H1 (cell line): ENCODE measurements around the gene ENDOU. TPM values are rescaled to one million over a fixed set of nuclear protein-coding genes. Genes with fewer than 3 reads are reported as not detected.

ENCODE experiments used
- CTCF ChIA-PET: fragments of 300-600 bp; sonication (Branson Sonifier 250); formaldehyde crosslinking; loops from one replicate; lab custom pipeline; 2021; ENCODE audit not compliant: partially characterized antibody; lab: Charles Lee
- POLR2A ChIA-PET: fragments of 300-600 bp; sonication (Branson Sonifier 250); formaldehyde crosslinking; loops from one replicate; lab custom pipeline; 2021; ENCODE audit warnings: inconsistent platforms; ENCODE audit not compliant: partially characterized antibody; lab: Charles Lee
- DNase-seq, 2 experiments: peaks; one replicate each; pipeline versions ENCODE4 v3.0.0 to v3.0.0-alpha.2; 2010 to 2022; ENCODE audit warnings: low spot score in 2 of 2, low read depth in 1 of 2, mixed read lengths in 1 of 2
- FAIRE-seq: peaks from 2 replicates; lab custom pipeline; 2011; peaks lifted over from hg19 to GRCh38; lab: Jason Lieb, UNC
- H2AFZ ChIP-seq: 2 replicates; pipeline ENCODE4 v1.8.1; 2012; ENCODE audit warnings: low read length, inconsistent platforms
- H2AK5ac ChIP-seq: 2 replicates; pipeline ENCODE4 v1.6.1; 2013; ENCODE audit warnings: low read depth, low read length
- H2BK120ac ChIP-seq: replicated peaks from 2 replicates; pipeline ENCODE3; 2013; ENCODE audit warnings: low read depth, low read length, inconsistent platforms
- H2BK12ac ChIP-seq: 2 replicates; pipeline ENCODE4 v1.6.1; 2013; ENCODE audit warnings: low read depth, low read length
- H2BK15ac ChIP-seq: 2 replicates; pipeline ENCODE4 v1.6.1; 2013; ENCODE audit warnings: low read length
- H2BK20ac ChIP-seq: 2 replicates; pipeline ENCODE4 v1.6.1; 2013; ENCODE audit warnings: low read length
- H2BK5ac ChIP-seq: 2 replicates; pipeline ENCODE4 v1.6.1; 2013; ENCODE audit warnings: low read depth, low read length
- H3K14ac ChIP-seq: 2 replicates; pipeline ENCODE4 v1.6.1; 2013; ENCODE audit warnings: inconsistent platforms; ENCODE audit not compliant: insufficient read length
- H3K18ac ChIP-seq: 2 replicates; pipeline ENCODE4 v1.6.1; 2013; ENCODE audit warnings: low read length; ENCODE audit errors: extremely low read depth
- H3K23ac ChIP-seq: 2 replicates; pipeline ENCODE4 v1.6.1; 2013; ENCODE audit warnings: inconsistent platforms; ENCODE audit not compliant: insufficient read length
- H3K23me2 ChIP-seq: 2 replicates; pipeline ENCODE4 v1.6.1; 2013; ENCODE audit warnings: low read depth, low read length
- H3K27ac ChIP-seq: 2 replicates; pipeline ENCODE4 v1.6.1; 2011; ENCODE audit warnings: low read depth, low read length, inconsistent platforms
- H3K27me3 ChIP-seq, 4 experiments: replicated peaks in 1 of 4; 1 replicate in 1 of 4; 2 replicates in 3 of 4; pipeline versions ENCODE4 v1.6.1 to v1.8.1; 2011 to 2013; ENCODE audit warnings: low read length in 3 of 4, mild to moderate bottlenecking in 3 of 4, inconsistent platforms in 2 of 4, mixed read lengths in 2 of 4, moderate library complexity in 1 of 4; ENCODE audit not compliant: control insufficient read depth in 3 of 4, insufficient read depth in 3 of 4; ENCODE audit errors: extremely low read depth in 1 of 4
- H3K36me3 ChIP-seq, 4 experiments: 2 replicates each; pipeline versions ENCODE4 v1.6.1 to v1.8.1; 2011 to 2013; ENCODE audit warnings: mild to moderate bottlenecking in 4 of 4, low read length in 3 of 4, moderate library complexity in 2 of 4, control low read depth in 1 of 4, inconsistent platforms in 1 of 4; ENCODE audit not compliant: insufficient read depth in 4 of 4, control insufficient read depth in 2 of 4
- H3K4ac ChIP-seq: replicated peaks from 2 replicates; pipeline ENCODE3; 2013; ENCODE audit warnings: low read length, low read depth, mixed read lengths, inconsistent platforms; ENCODE audit not compliant: insufficient read length
- H3K4me1 ChIP-seq, 4 experiments: replicated peaks in 1 of 4; 1 replicate in 1 of 4; 2 replicates in 3 of 4; pipeline versions ENCODE4 v1.6.1 to v1.8.1; 2011 to 2013; ENCODE audit warnings: low read length in 3 of 4, inconsistent platforms in 2 of 4, mixed read lengths in 1 of 4; ENCODE audit not compliant: insufficient read depth in 4 of 4, control insufficient read depth in 3 of 4
- H3K4me2 ChIP-seq, 2 experiments: 2 replicates each; pipeline versions ENCODE4 v1.6.1 to v1.8.1; 2011 to 2013; ENCODE audit warnings: low read depth in 2 of 2, low read length in 2 of 2, control low read depth in 1 of 2, inconsistent platforms in 1 of 2, mild to moderate bottlenecking in 1 of 2; ENCODE audit not compliant: insufficient read depth in 1 of 2
- H3K4me3 ChIP-seq, 4 experiments: fragments of 200-600, 300-600 bp in 1 of 4; sonication (generic), shearing (Covaris generic), sonication (Bioruptor Twin) in 1 of 4; 2 replicates each; pipeline versions ENCODE4 v1.5.1 to v1.8.1; 2011 to 2016; ENCODE audit warnings: low read length in 4 of 4, low read depth in 3 of 4, control low read depth in 2 of 4, inconsistent platforms in 2 of 4, mild to moderate bottlenecking in 2 of 4, mixed read lengths in 1 of 4, moderate library complexity in 1 of 4; ENCODE audit not compliant: insufficient read depth in 2 of 4; ENCODE audit errors: extremely low read depth in 1 of 4
- H3K56ac ChIP-seq: replicated peaks from 2 replicates; pipeline ENCODE3; 2013; ENCODE audit warnings: low read depth, mild to moderate bottlenecking, mixed read lengths, low read length, inconsistent platforms; ENCODE audit not compliant: insufficient read length
- H3K79me1 ChIP-seq: 2 replicates; pipeline ENCODE4 v1.6.1; 2013; ENCODE audit warnings: low read depth, low read length, control low read depth
- H3K79me2 ChIP-seq, 2 experiments: 2 replicates each; pipeline versions ENCODE4 v1.6.1 to v1.8.1; 2012 to 2013; ENCODE audit warnings: low read length in 2 of 2, mild to moderate bottlenecking in 2 of 2, inconsistent platforms in 1 of 2; ENCODE audit not compliant: insufficient read depth in 2 of 2, control insufficient read depth in 1 of 2
- H3K9ac ChIP-seq, 4 experiments: replicated peaks in 1 of 4; 1 replicate in 1 of 4; 2 replicates in 3 of 4; pipeline versions ENCODE4 v1.6.1 to v1.8.1; 2011 to 2013; ENCODE audit warnings: low read depth in 3 of 4, low read length in 3 of 4, control low read depth in 2 of 4, mild to moderate bottlenecking in 2 of 4, moderate library complexity in 2 of 4, inconsistent platforms in 1 of 4; ENCODE audit errors: extremely low read depth in 1 of 4
- H3K9me3 ChIP-seq, 2 experiments: 2 replicates each; pipeline versions ENCODE4 v1.6.1 to v1.8.1; 2012 to 2013; ENCODE audit warnings: mild to moderate bottlenecking in 2 of 2, moderate library complexity in 2 of 2, control low read depth in 1 of 2, inconsistent platforms in 1 of 2, low read depth in 1 of 2, low read length in 1 of 2, mixed read lengths in 1 of 2; ENCODE audit not compliant: insufficient read depth in 2 of 2
- H4K20me1 ChIP-seq, 2 experiments: replicated peaks in 1 of 2; 2 replicates each; pipeline versions ENCODE3 to v1.8.1; 2011 to 2013; ENCODE audit warnings: inconsistent platforms in 2 of 2, low read length in 2 of 2, mild to moderate bottlenecking in 1 of 2; ENCODE audit not compliant: insufficient read depth in 2 of 2, control insufficient read depth in 1 of 2
- H4K5ac ChIP-seq: 2 replicates; pipeline ENCODE4 v1.6.1; 2013; ENCODE audit warnings: low read length, low read depth, mixed read lengths, inconsistent platforms; ENCODE audit not compliant: insufficient read length
- H4K8ac ChIP-seq: 2 replicates; pipeline ENCODE4 v1.8.0; 2013; ENCODE audit warnings: mild to moderate bottlenecking, moderate library complexity, low read length, inconsistent platforms; ENCODE audit not compliant: insufficient read depth; ENCODE audit errors: extremely low read depth
- H4K91ac ChIP-seq: replicated peaks from 2 replicates; pipeline ENCODE3; 2013; ENCODE audit warnings: low read length, mixed read lengths, inconsistent platforms; ENCODE audit not compliant: insufficient read length
- POLR2AphosphoS5 ChIP-seq: IDR thresholded peaks from 2 replicates; pipeline ENCODE4 v1.6.1; 2011; ENCODE audit warnings: low read depth, low read length
- RBBP5 ChIP-seq: IDR thresholded peaks from 2 replicates; pipeline ENCODE4 v1.7.1; 2012; ENCODE audit warnings: low read depth, mild to moderate bottlenecking, inconsistent platforms, low read length, moderate library complexity, borderline replicate concordance
- SIX5 ChIP-seq: IDR thresholded peaks from 2 replicates; pipeline ENCODE4 v1.6.1; 2011; ENCODE audit warnings: mild to moderate bottlenecking, low read depth, low read length
- SP1 ChIP-seq: IDR thresholded peaks from 2 replicates; pipeline ENCODE4 v1.6.1; 2011; ENCODE audit warnings: low read depth, low read length
- SRF ChIP-seq: IDR thresholded peaks from 2 replicates; pipeline ENCODE4 v1.6.1; 2011; ENCODE audit warnings: mild to moderate bottlenecking, low read depth, low read length, moderate library complexity
- WGBS, 2 experiments: shearing (Covaris generic) in 1 of 2; methylation state at CpG; one replicate each; pipeline versions ENCODE4 v1.1.6 to v1.1.7; 2013 to 2015; ENCODE audit warnings: low lambda C conversion rate in 2 of 2, mixed read lengths in 2 of 2, inconsistent platforms in 1 of 2, low coverage in 1 of 2, missing lambda C conversion rate in 1 of 2; ENCODE audit not compliant: insufficient replicate concordance in 2 of 2, insufficient coverage in 1 of 2, insufficient read length in 1 of 2; ENCODE audit errors: extremely low coverage in 1 of 2, missing lambda C conversion rate in 1 of 2; 5-methylcytosine and 5-hydroxymethylcytosine counted together
- polyA plus RNA-seq, 7 experiments: library from polyadenylated mRNA; depleted of rRNA in 3 of 7; stranded (reverse) in 5 of 7; unstranded in 2 of 7; fragments of >200 nt in 5 of 7; fragments of 200-250 nt in 2 of 7; gene quantifications; 1 replicate in 5 of 7; 2 replicates in 1 of 7; 4 replicates in 1 of 7; pipeline versions ENCODE4 v1.2.1 to v1.2.3, GENCODE V29; 2011 to 2013; ENCODE audit warnings: missing spikeins in 2 of 7, mixed read lengths in 2 of 7
- total RNA-seq: library from RNA; stranded (reverse); fragmentation: NEBNext Ultra II Directional; extraction: Animal tissue kit (Norgen Biotek cat#: 25700); gene quantifications from 2 replicates; pipeline ENCODE4 v1.2.1, GENCODE V29; 2021
- TF ChIP-seq, protein P1 (sequence below): IDR thresholded peaks from 2 replicates; pipeline ENCODE4 v1.6.1; 2012; ENCODE audit warnings: inconsistent platforms

The ENDOU gene
- total and polyA plus RNA-seq, 2 of the 8 experiments (the other 6 are each of a cell fraction or from before 2014, with no cell fraction given): not detected

DNA sequence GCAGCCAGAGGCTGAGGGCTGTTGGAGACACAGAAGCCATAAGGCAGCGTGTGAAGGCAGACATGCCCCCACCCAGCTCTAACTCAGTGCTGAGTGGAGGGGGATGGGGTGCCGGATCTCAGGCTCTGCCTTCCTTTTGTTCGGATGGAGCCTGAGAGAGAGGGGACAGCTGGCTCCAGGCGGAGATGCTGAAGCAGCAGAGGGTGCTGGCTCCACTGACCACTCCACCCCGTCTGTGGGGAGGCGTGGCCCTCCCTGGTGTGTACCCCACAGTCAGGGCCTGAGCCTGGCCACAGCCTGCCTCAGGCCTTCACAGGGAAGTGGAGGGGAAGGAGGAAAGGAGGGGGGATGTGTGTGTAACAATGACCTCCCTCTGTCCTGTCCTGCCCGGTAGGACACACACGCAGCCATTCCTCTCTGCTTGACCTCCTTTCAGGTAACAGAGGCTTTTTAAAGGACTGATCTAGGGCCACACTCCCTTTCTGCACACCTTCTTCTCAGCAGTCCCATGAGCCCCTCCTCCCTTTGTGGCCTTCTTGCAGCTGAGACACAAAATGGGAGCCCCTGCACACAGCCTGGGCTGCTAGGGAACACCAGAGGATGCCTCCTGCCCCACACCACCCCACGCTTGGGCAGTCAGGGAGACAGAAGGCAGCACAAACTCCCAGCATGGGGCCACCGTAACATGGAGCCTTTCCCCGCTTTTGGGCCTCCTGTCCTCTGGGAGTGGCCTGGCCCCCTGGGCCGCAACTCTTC, 9.6 kb upstream of the ENDOU start:
- Histone ChIP-seq H2BK120ac (no peak overlapping the region), H2BK20ac (peak overlapping the region; percentile 8; the same call in 1 of the 2 replicates), H2AK5ac (peak overlapping the region; percentile 26; the same call in 1 of the 2 replicates), H3K23ac (no peak overlapping the region), H3K79me2 (no peaks in the 10 kb centered on the region), H4K5ac (no peak overlapping the region), H2AFZ (peak overlapping the region; percentile 45; the same call in 1 of the 2 replicates), H3K23me2 (no peaks in the 10 kb centered on the region), H3K9me3 (no peaks in the 10 kb centered on the region), H3K9ac (peak overlapping the region in 2 of 4 experiments; percentile 6 to 30; a peak in 2 of 7 replicates), H2BK12ac (peak overlapping the region; percentile 92; the same call in 1 of the 2 replicates), H3K4ac (peak overlapping the region; percentile 28), H3K36me3 (no peaks in the 10 kb centered on the region), H3K27ac (no peak overlapping the region; the same call in 1 of the 2 replicates), H2BK5ac (peak overlapping the region; percentile 85), H2BK15ac (peak overlapping the region; percentile 88; the same call in 1 of the 2 replicates), H3K4me1 (peaks cover 3 to 19% (median 11%) of the 10 kb centered on the region in 4 experiments), H3K14ac (peak overlapping the region; percentile 89), H4K20me1 (no peaks in the 10 kb centered on the region), H3K27me3 (peaks cover 0 to 2% (median 0%) of the 10 kb centered on the region in 4 experiments; a peak in 1 of 7 replicates), H3K56ac (no peak overlapping the region), H3K18ac (peak overlapping the region; percentile 53), H3K4me2 (peak overlapping the region; percentile 49 to 54), H4K91ac (peak overlapping the region; percentile 58), H3K79me1 (no peaks in the 10 kb centered on the region), H3K4me3 (peak overlapping the region in 1 of 4 experiments; percentile 19; a peak in 1 of 8 replicates), H4K8ac (peak overlapping the region; percentile 71; the same call in 1 of the 2 replicates)
- TF ChIP-seq RBBP5 (peak; percentile 81; the same call in 1 of the 2 replicates), SIX5 (no peak), SRF (no peak), POLR2AphosphoS5 (peak; percentile 25; the same call in 1 of the 2 replicates), SP1 (0 out of 2 replicates have a peak, but pooled peaks have one; percentile 5)
- TF ChIP-seq, protein P1, sequence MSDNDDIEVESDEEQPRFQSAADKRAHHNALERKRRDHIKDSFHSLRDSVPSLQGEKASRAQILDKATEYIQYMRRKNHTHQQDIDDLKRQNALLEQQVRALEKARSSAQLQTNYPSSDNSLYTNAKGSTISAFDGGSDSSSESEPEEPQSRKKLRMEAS: no peak
- WGBS, 2 experiments: 44% methylated on average over 12 of the region's 12 CpGs; no CpG with 5 or more reads in 1 of the 2 experiments
- POLR2A ChIA-PET: interaction anchor here (1.0 to 3.2 kb wide), 8 partner anchors 8 to 47 kb away, joined by 3 to 10 read pairs (median 4); partner anchors contain the start of gene ENDOU
- FAIRE-seq (no peak), DNase-seq (peak in 1 of 2 experiments; percentile 63)
- CTCF ChIA-PET: interaction anchor here (1.0 to 64.6 kb wide), 8 partner anchors 14 to 113 kb away, joined by 3 to 2442 read pairs (median 10); partner anchors contain the start of genes RAPGEF3 and SLC48A1
